ENCODE results near the gene CFAP73.
A peak's percentile ranks its signal among the peaks of the same experiment; 100 is the strongest.

The CFAP73 gene

DNA sequence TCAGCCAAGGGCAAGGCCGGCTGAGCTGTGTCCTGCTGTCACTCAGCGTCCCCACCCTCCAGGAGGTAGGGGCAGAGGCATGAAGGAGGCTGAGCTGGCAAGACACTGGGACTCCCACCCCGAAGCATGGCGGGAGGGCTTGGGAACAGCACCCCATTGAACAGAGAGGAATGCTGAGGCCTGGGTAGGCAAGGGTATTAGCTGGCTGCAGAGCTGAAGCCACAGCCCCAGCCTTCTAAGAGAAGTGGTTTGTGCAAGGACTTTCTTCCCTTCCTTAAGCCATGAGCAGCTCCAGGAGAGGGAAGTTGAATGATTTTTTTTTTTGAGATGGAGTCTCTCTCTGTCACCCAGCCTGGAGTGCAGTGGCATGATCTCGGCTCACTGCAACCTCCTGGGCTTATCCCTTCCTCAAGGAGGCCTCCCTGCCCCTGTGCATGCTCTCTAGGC, 6.6 kb upstream of the CFAP73 start:
- no peak for DNase-seq

DNA sequence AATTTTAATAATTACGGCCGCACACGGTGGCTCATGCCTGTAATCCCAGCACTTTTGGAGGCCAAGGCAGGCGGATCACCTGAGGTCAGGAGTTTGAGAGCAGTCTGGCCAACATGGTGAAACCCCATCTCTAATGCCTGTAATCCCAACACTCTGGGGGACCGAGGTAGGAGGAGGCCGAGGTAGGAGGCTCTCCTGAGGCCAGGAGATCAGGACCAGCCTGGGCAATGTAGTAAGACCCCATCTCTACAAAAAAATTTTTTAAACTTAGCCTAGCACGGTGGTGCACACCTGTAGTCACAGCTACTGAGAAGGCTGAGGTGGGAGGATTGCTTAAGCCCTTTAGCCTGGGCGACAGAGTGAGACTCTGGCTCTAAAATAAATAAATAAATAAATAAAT, 5.6 kb upstream of the CFAP73 start:
- DNase-seq = no peak

DNA sequence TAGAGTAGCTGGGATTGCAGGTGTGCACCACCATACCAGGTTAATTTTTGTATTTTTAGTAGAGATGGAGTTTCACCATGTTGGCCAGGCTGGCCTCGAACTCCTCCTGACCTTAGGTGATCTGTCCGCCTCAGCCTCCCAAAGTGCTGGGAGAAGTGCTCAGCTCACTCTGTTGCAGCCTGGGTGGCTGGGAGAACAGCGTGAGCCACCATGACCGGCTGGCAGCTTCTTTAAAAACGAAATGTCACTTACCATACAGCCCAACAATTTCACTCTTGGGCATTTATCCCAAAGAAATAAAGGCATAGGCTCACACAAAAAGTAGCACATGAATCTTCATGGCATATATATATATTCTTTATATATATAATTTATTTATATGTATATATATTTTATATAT, 4.7 kb upstream of the CFAP73 start:
- no peak for DNase-seq

DNA sequence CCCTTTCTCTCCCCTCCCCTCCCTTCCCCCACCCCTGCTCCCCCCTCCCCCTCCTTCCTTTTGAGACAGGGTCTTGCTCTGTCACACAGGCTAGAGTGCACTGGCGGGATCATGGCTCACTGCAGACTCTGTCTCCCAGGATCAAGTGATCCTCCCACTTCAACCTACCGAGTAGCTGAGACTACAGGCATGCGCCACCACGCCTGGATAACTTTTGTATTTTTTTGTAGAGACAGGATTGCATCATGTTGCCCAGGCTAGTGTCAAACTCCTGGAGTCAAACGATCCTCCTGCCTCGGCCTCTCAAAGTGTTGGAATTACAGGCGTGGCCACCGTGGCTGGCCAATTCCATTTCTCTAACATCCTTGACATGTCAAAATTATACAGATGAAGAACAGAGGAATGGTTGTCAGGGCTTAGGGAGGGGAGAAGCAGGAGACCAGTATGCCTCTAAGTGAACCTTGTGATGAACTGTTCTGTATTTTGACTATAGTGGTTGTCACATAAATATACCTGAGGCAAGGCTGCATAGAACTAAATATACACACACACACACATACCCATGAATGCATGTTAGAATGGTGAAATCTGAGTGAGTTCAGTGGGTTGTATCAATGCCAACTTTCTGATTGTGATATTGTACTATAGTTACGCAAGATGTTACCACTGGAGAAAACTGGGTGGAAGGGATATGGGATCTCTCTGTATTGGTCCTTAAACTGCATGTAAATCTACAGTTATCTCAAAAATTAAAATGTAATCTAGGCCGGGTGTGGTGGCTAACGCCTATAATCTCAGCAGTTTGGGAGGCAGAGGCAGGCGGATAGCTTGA, 3.6 kb upstream of the CFAP73 start:
- DNase-seq = no peak

DNA sequence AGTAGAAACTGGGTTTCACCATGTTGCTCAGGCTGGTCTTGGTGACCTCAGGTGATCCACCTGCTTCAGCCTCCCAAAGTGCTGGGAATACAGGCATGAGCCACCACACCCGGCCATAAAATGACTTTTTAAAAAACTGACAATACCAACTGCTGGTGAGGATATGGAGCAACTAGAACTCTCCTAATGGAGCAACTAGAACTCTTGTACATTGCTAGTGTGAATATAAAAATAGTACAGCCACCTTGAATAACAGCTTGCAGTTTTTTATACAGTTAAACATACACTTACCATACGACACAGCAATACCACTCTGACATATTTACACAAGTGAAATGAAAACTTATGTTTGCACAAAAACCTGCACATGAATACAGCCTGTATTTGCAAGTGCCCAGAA, 2.5 kb upstream of the CFAP73 start:
- no peak for DNase-seq

DNA sequence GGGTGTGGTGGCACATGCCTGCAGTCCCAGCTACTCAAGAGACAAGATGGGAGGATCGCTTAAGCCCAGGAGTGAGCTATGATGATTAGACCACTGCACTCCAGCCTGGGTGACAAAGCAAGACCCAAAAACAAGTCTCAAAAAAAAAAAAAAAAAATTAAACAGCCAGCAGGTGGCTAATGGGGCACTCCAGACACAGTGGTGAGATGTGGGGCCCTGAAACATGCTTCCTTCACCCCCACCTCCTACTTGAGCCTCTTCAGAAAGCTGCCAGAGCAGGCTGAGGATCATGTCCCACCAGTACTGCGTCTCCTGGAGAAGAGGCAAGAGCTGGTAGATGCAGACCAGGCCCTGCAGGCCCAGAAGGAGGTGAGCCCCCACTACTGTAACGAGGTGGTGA, 2.1 kb downstream of the CFAP73 start:
- no peak for DNase-seq

DNA sequence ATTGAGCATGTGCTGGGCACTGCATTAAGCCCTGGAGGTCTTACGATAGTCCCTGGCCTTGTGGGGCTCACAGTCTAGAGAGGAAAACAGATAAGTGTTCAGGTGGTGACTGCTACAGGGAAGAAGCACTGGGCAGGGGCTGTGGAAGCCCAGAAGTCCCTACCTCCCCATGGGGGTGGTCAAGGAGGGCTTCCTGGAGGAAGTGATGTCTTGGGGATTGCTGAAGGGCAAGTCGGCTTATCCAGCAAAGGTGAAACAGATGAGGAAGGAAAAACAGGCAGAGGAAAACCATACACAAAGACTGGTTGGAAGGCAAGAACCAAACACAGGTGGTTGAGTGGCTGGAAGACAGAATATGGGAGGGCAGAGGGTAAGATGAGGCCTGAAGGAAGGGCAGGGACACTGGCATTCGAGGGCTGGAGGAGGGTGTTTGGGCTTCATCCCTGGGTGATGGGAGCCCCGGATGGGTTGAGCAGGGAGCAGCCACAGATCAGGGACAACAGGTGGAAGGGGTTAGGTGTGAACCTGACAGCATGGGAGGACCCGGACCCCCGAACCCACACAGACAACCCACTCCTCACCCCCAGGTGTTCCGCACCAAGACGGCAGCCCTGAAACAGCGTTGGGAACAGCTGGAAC, 2.8 kb downstream of the CFAP73 start:
- DNase-seq = no peak

DNA sequence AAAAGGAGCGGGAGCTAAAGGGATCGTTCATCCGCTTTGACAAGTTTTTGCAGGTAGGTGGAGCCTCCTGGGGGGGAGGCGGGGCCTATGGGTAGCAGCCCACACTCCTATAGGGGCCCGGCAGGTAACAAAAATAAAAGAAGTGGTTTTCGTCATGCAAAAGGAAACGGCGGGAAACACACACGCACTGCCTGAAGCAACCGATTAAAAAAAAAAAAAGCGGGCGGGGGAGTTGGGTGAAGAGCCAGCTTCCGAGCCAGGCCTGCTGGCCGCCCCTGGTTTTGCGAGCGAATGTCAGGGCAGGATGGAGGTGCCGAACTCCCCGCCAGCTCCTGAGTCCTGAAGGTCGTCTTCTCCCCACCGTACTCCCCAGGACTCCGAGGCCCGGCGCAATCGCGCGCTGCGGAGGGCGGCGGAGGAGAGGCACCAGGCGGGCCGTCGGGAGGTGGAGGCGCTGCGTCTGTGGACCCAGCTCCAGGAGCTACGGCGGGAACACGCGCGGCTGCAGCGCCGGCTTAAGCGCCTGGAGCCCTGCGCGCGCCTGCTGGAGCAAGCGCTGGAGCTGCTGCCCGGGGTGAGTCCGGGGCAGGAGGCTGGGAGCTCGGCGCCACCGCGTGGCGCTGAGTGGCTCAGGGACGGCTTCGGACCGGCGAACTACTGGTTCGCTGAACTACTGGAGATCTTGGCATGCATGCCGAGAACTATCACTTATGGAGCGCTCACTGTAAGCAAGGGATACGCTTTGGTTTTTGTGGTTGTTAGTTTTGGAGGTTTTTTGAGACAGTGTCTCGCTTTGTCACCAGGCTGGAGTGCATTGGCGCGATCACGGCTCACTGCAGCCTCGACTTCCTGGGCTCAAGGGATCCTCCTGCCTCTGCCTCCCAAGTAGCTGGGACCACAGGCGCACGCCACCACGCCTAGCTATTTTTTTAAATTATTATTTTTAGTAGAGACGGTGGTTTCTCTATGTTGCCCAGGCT, 3.6 kb downstream of the CFAP73 start:
- DNase-seq = peak; percentile 65

DNA sequence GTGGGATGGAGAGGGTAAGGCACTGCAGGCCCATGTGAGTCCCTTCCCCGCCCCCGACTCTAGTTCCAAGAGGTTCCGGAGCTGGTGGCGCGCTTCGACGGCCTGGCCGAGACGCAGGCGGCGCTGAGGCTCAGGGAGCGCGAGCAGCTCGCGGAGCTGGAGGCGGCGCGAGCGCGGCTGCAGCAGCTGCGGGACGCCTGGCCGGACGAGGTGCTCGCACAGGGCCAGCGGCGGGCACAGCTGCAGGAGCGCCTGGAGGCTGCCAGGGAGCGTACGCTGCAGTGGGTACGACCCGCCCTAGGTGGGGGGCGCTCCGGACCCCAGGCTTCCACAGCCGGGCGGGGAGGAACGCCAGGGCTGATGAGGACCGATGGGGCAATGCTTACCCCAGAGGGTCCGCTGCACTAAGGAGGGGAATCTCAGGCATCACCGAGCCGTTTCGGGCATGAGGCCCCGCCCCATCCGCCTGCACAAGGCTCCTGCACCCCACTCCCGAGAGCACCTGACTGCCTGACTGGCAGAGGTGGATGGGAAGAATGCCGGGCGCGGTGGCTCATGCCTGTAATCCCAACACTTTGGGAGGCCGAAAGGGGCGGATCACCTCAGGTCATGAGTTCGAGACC, 4.9 kb downstream of the CFAP73 start:
- no peak for DNase-seq

DNA sequence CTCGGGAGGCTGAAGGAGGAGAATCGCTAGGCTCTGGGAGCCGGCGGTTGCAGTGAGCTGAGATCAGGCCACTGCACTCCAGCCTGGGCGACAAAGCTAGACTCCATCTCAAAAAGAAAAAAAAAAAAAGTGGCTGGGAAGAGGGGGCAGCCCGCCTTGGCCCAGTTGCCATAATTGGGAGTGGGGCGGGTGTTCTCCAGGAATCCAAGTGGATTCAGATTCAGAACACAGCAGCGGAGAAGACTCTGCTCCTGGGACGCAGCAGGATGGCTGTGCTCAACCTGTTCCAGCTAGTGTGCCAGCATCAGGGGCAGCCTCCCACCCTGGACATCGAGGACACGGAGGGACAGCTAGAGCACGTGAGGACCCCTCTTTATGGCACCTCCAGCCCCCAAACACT, 5.5 kb downstream of the CFAP73 start:
- DNase-seq = no peak

DNA sequence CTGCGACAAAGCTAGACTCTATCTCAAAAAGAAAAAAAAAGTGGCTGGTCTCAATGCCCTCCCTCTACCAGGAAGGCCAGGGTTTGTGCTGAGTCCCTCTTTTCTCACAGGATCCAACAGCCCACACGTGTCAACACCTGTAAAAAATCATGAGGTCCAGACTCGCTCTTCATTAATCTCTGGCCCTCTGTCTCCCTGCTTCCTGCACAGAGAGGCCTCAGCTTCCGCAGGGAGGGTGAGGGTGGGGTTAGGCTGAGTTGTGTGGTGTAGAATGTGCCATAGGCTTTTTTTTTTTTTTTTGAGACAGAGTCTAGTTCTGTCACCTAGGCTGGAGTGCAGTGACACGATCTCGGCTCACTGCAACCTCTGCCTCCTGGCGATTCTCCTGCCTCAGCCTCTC, 6.1 kb downstream of the CFAP73 start:
- no peak for DNase-seq

DNA sequence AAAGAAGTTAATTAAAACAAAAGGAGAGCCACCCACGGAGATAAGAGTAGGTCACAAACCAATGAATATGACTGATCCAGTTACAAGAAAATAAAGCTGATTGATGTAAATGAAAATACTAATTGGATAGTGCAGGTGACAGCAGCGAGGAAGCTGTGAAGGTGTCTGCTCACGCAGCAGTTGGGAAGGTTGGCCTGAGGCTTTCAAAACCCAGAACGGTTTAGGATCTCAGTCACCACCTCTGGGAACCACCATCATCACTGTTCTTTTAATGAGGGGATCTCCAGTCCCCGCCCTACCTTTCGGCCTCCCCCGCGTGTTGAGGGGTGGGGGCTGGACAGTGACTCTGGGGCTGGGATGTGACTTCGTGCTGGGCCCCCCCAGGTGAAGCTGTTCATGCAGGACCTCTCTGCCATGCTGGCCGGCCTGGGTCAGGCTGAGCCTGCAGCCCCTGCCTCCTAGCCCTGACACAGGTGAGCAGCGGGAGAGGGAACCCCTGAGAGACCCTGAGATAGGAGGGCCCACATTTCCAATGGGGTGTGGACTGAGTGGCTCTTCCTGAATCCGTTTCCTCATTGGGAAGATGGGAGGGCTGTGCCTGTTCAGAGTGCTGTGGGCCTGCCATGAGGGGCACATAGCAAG, 7.8 kb downstream of the CFAP73 start:
- no peak for DNase-seq

DNA sequence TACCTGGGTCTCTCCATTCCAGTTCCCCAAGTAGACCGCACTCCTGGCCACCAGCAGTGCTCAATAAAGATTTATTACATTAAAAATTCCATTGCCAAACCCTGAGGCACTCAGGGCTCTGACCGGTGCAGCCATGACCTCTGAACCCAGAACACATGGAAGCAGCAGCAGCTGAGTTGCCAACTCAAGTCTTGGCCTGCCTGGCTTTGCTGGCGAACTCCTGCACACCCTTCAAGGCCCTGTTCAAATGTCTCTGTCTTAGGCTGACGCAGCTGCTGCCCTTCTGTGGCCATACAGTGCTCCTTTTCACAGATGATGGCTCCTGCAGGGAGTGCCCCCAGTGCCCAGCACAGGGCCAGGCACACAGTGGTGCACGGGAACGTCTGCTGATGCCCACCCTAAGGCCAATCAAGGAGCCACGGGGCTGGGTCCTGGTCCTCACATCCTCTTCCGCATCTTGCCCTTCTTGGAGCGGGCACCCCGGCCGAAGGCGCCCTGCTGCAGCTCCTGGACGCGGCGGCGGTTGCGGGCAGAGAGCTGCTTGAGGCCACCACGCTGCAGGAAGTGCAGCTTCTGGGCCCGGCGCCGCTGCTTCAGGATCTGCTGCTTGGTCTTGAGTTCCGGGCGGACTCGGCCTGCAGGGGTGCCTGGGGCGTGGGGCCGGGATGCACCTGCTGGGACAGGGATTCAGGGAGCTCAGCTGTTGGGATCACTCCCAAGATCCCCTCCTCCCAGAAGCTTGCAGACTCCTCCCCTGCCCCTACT, 9.1 kb downstream of the CFAP73 start:
- no peak for DNase-seq

DNA sequence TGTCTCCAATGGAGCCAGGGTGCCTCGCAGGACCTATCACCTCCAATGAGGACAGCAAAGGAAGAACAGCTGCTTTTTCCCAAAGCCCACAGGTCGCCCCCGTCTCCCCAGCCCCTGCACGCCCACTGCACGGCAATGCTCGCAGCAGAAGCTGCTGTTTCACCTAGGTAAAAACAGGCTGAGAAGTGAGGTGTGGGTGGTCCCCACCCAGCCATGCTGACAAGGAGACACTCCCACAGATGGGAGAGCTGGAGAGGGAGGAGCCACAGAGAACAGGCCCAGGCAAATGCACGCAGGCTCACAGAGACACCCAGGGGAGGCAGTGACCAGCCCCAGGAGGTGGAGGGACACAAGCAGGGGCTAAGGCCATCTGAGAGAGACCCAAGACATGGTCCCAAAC, 10.4 kb downstream of the CFAP73 start:
- DNase-seq = no peak

DNA sequence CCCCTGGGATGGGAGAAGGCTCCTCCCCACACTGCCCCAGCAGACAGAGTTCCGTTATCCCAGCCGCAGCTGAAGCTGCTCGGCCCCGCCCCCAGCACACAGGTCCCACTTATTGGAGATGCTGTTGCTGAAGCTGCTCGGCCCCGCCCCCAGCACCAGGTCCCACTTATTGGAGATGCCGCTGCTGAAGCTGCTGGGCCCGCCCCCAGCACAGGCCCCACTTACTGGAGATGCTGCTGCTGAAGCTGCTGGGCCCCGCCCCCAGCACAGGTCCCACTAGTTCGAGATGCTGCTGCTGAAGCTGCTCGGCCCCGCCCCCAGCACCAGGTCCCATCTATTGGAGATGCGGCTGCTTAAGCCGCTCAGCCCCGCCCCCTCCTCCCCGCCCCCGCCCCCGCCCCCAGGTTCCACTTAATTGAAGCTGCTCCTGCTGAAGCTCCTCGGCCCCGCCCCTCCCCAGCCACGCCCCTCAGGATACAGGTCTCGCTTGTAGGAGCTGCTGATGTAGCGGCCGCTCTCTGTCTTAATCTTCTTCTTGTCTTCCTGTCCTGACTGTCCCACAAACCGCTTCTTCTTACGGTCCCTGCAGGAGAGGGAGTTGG, 12.0 kb downstream of the CFAP73 start:
- no peak for DNase-seq

DNA sequence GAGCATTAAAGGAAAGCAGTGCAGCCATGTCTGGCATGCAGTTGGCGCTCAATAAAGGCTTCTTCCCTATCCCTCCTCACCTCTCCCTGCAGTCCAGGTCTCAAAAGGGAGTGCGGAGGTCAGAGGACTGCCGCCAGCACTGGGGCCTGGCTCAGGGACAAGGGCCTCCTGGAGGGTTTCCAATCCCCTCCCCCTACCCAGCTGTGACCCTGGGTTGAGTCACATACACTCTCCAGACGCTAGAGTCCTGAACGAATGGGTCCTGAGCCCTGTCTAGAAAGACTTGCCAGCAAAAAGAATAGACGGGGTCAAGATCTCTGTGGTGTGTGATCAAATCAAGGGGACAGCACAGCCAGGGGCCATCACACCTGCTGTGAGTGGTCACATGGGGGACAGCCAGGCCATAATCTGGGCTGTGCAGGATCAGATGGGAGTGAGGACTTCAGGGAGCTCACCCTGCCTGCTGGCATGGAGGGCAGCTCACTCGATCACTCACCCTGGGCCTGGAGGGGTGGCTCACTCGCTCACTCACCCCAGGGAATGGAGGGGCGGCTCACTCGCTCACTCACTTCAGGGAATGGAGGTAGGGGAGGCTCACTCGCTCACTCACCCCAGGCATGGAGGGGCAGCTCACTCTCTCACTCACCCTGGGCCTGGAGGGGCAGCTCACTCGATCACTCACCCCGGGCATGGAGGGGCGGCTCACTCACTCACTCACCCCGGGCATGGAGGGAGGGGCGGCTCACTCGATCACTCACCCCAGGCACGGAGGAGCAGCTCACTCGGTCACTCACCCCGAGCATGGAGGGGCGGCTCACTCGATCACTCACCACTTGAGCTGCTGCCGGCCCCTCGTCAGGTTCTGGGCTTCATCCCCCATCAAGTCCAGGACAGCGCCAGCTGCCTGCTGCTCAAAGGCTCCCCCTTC, 12.8 kb downstream of the CFAP73 start:
- DNase-seq = no peak

DNA sequence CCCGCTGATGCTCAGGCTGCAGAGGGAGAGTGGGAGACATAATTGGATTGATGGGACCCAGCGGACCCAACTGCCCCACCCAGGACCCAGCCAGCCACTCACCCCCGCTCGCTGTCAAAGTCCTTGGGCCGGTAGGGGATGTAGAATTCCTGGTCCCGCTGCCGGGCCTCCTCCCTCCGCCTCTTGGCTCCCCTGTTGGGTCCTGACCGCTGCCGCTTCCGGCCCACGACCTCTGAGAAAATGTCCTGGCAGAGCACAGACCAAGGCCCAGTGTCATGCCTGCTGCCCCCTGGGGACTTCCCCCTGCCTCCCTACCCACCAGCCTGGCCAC, 13.5 kb downstream of the CFAP73 start:
- no peak for DNase-seq

DNA sequence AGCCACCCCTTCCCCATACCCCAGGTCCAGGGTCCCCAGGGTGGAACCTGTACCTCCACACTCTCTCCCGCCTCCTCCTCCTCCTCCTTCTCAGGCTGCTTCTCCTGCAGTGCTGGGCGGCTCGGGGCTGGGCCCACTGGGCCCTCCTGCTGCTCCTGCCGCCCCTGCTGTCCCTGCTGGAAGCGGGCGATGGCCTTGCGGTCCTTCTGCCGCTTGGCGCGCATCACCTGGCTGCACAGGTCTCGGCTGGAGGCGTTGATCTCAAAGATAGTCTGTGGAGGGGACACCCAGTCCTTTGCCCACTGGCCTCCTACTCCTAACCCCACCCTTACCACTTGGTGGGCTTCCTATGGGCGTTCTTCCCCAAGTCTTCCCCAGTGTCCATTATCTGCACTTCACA, 14.5 kb downstream of the CFAP73 start:
- DNase-seq = no peak

DNA sequence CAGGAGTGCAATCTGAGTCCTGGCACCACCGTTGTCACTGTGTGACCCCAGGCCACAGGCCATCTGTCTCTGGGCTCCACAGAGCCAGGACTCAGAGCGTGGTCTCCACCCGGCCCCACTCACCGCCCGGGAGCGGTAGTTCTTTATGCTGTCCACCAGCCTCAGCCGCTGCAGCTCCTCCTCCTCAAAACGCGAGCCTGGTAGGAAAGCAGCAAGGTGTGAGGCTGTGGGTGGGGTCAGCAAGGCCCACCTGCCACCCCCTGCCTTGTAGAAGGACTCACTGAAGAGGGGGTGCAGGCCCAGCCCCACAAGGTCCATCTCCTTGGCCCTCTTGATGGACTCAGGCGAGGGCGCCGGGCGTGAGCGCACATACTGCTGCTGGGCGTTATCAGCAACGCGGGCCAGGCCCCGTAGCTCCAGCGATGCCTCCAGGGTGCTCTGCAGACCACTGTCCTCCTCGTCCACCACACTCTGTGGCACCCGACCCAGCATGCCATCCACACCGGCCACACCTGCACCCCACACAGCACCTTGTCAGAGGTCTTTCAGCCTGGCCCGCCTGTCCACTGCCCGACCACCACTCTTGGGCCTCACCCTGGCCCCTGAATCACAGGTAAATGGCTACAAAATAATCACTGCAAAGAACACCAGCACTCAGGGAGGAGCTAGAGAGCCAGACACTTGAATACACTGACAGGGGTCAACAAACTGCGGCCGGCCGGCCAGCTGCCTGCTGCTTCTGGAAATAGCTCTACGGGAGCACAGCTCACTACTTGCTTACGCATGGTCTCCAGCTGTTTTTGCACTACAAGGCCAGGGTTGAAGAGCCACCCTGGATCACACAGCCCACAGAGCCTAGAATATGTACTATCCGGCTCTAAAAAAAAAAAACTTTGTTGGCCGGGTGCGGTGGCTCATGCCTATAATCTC, 16.3 kb downstream of the CFAP73 start:
- DNase-seq = no peak

Measured in KG1 (cell line).